Uterus (tissue), 2 donors: Measurements from ENCODE around the gene EHMT1.

ENCODE experiments used
- POLR2A ChIP-seq, 2 donors: fragments of 450-650 bp; IDR thresholded peaks; one replicate each; pipeline ENCODE4 v1.6.1; 2016; ENCODE audit warnings: antibody characterized with exemption in 2 of 2, mild to moderate bottlenecking in 1 of 2, moderate library complexity in 1 of 2
- TF ChIP-seq, protein P1 (sequence below), 4 experiments: fragments of 200-600 bp in 2 of 4; fragments of 450-650 bp in 2 of 4; sonication (generic) in 2 of 4; IDR thresholded peaks; one replicate each; pipeline ENCODE4 v1.5.1; 2016 to 2019; ENCODE audit warnings: antibody characterized with exemption in 4 of 4, mild to moderate bottlenecking in 2 of 4, moderate library complexity in 1 of 4

DNA sequence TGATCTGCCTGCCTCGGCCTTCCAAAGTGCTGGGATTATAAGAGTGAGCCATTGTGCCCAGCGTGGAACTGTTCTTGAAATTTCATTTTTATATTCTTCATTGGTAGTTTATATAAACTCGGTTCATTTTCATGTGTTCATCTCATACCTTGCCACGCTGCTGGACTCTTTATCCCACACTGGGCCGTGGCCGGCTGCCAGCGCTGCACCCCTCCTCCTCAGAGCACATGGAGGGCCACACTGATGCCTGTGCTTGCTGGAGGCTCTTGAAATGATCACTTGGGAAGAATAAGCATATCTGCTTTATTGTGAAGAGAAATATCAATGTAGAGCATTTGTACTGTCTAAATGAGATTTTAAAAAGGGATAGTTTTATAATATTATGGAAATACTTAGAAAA is 69.5 kb downstream of the EHMT1 start:
- TF ChIP-seq, protein P1, sequence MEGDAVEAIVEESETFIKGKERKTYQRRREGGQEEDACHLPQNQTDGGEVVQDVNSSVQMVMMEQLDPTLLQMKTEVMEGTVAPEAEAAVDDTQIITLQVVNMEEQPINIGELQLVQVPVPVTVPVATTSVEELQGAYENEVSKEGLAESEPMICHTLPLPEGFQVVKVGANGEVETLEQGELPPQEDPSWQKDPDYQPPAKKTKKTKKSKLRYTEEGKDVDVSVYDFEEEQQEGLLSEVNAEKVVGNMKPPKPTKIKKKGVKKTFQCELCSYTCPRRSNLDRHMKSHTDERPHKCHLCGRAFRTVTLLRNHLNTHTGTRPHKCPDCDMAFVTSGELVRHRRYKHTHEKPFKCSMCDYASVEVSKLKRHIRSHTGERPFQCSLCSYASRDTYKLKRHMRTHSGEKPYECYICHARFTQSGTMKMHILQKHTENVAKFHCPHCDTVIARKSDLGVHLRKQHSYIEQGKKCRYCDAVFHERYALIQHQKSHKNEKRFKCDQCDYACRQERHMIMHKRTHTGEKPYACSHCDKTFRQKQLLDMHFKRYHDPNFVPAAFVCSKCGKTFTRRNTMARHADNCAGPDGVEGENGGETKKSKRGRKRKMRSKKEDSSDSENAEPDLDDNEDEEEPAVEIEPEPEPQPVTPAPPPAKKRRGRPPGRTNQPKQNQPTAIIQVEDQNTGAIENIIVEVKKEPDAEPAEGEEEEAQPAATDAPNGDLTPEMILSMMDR (IDR thresholded peaks at IDR 0.05): no peak
- no peak for TF ChIP-seq POLR2A (IDR thresholded peaks at IDR 0.05)
